ENCODE data around the gene BACH2. TPM values are rescaled to one million over a fixed set of nuclear protein-coding genes. Genes with fewer than 3 reads are reported as not detected.
A peak's percentile ranks its signal among the peaks of the same experiment; 100 is the strongest.

BACH2 gene
- total RNA-seq, 2 donors from 2014 or later = 3.0 to 22.9 TPM

GRCh38 chr6:90107771-90108282 lies 188.8 kb downstream of the BACH2 start:
- H3K27me3 Mint-ChIP-seq = no peaks in the 10 kb centered on the region
- H3K9me3 Mint-ChIP-seq = peaks cover 5% of the 10 kb centered on the region
- no peaks in the 10 kb centered on the region for H3K36me3 Mint-ChIP-seq (ENCODE audit: low read depth)
- ATAC-seq (replicated peaks) = peak; percentile 57
- H3K27ac Mint-ChIP-seq = peak overlapping the region; percentile 53
- peaks cover 52% of the 10 kb centered on the region for H3K4me1 Mint-ChIP-seq
- H3K4me3 Mint-ChIP-seq = peak overlapping the region; percentile 65

GRCh38 chr6:90107371-90107770 lies 189.3 kb downstream of the BACH2 start:
- Mint-ChIP-seq H3K9me3 (peaks cover 5% of the 10 kb centered on the region), H3K27me3 (no peaks in the 10 kb centered on the region), H3K27ac (peak overlapping the region; percentile 53), H3K4me3 (peak overlapping the region; percentile 65), H3K36me3 (ENCODE audit: low read depth) (no peaks in the 10 kb centered on the region), H3K4me1 (peaks cover 52% of the 10 kb centered on the region)
- no peak for ATAC-seq (replicated peaks)

- H3K9me3 Mint-ChIP-seq = peaks cover 5% of the 10 kb centered on the region
- H3K36me3 Mint-ChIP-seq (ENCODE audit: low read depth) = no peaks in the 10 kb centered on the region
- peaks cover 49% of the 10 kb centered on the region for H3K4me1 Mint-ChIP-seq
- no peaks in the 10 kb centered on the region for H3K27me3 Mint-ChIP-seq
- no peak overlapping the region for H3K27ac Mint-ChIP-seq
- peak; percentile 27 for ATAC-seq (replicated peaks)
- H3K4me3 Mint-ChIP-seq = no peak overlapping the region
Measured at GRCh38 chr6:90106449-90106848, 190.2 kb downstream of the BACH2 start.

- Mint-ChIP-seq H3K27ac (no peak overlapping the region), H3K27me3 (no peaks in the 10 kb centered on the region)
Measured at GRCh38 chr6:90105506-90106170, 191.0 kb downstream of the BACH2 start.

DNA sequence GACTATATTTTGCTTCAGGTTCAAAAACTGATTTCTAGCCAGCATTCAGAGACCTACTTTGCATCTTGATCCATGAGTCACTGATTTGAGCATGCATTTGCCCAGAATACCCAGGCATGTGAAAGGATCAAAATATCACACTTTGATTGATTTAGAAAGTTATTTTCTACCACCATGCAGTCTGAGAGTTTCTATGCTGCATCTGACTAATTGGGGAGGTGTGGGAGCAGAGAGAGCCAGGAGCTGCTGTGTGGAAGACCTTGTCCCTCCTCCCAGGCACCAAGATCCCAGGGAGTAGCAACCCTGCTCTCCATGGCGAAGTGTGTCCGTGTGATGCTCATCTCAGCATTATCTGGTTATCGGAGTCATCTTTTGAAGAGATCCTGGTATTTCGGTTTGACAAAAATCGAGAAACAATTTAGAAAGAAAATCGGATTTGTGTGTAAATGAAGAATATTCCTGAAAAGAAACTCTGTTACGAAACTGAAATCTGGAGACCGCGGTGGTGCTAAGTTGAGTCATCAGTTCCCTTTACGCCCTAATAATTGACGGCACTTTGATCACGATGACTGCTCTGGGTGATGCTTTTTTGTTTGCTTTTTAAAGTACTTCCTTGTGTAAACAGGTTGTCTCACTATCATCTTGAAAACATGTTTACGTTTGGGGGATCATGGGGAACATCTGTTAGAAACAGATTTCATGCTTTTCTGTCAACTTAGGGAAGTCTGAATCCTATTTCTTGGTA lies 193.4 kb downstream of the BACH2 start:
- H3K9me3 Mint-ChIP-seq = no peaks in the 10 kb centered on the region
- H3K4me1 Mint-ChIP-seq = peaks cover 35% of the 10 kb centered on the region
- peak; percentile 76 for ATAC-seq (replicated peaks)
- H3K27me3 Mint-ChIP-seq = no peaks in the 10 kb centered on the region
- H3K36me3 Mint-ChIP-seq (ENCODE audit: low read depth) = no peaks in the 10 kb centered on the region
- peak overlapping the region; percentile 61 for H3K4me3 Mint-ChIP-seq
- H3K27ac Mint-ChIP-seq = peak overlapping the region; percentile 57

More at GRCh38 chr6:90105506-90106170, 191.0 kb downstream of the BACH2 start:
- H3K4me1 Mint-ChIP-seq = peaks cover 43% of the 10 kb centered on the region
- H3K36me3 Mint-ChIP-seq (ENCODE audit: low read depth) = no peaks in the 10 kb centered on the region
- no peak for ATAC-seq (replicated peaks)
- H3K4me3 Mint-ChIP-seq = no peak overlapping the region
- H3K9me3 Mint-ChIP-seq = peaks cover 5% of the 10 kb centered on the region

DNA sequence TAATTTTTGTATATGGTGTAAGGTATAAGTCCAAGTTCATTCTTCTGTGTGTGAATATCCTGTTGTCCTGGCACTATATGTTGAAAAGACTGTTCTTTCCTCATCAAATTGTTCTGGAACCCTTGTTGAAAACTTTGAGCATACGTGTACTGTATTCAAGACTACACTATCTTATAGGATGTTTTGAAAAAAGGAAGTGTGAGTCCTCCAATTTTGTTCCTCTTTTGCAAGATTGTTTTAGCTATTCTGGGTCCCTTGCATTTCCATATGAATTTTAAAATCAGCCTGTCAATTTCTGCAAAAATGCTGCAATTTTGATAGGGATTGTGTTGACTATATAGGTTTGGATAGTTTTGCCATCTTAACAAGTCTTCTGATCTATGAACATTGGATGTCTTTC lies 195.2 kb downstream of the BACH2 start:
- Mint-ChIP-seq H3K36me3 (ENCODE audit: low read depth) (no peaks in the 10 kb centered on the region), H3K27me3 (no peaks in the 10 kb centered on the region), H3K4me1 (peaks cover 37% of the 10 kb centered on the region), H3K4me3 (no peak overlapping the region), H3K27ac (no peak overlapping the region), H3K9me3 (no peaks in the 10 kb centered on the region)
- no peak for ATAC-seq (replicated peaks)

DNA sequence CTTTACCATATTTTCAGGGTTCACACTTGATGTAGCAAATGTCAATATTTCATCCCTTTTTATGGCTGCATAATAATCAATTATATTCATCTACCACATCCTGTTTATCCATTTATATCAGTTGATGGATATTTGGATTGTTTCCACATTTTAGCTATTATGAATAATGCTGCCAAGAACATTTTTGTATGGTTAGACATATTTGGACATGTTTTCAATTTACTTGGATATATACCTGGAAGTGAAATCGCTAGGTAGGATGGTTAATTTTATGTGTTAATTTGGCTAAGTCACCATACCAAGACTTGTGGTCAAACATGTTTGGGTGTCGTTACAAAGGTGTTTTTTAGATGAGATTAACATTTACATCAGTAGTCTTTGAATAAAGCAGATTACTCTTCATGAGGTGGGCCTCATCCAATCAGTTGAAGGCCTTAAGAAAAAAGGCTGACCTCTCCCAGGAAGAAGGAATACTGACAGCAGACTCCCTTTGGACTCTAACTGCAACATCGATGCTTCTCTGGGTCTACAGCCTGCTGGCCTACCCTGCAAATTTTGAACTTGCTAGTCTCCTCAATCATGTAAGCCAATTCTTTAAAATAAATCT lies 196.5 kb downstream of the BACH2 start:
- no peak overlapping the region for H3K27ac Mint-ChIP-seq
- H3K4me3 Mint-ChIP-seq = no peak overlapping the region
- H3K9me3 Mint-ChIP-seq = no peaks in the 10 kb centered on the region
- peaks cover 42% of the 10 kb centered on the region for H3K4me1 Mint-ChIP-seq
- no peaks in the 10 kb centered on the region for H3K36me3 Mint-ChIP-seq (ENCODE audit: low read depth)
- ATAC-seq (replicated peaks) = no peak
- no peaks in the 10 kb centered on the region for H3K27me3 Mint-ChIP-seq

- no peaks in the 10 kb centered on the region for H3K36me3 Mint-ChIP-seq (ENCODE audit: low read depth)
- H3K27me3 Mint-ChIP-seq = no peaks in the 10 kb centered on the region
- H3K4me1 Mint-ChIP-seq = peaks cover 29% of the 10 kb centered on the region
- ATAC-seq (replicated peaks) = no peak
- H3K9me3 Mint-ChIP-seq = no peaks in the 10 kb centered on the region
- no peak overlapping the region for H3K4me3 Mint-ChIP-seq
- no peak overlapping the region for H3K27ac Mint-ChIP-seq
Measured at GRCh38 chr6:90098627-90099026, 198.0 kb downstream of the BACH2 start.

DNA sequence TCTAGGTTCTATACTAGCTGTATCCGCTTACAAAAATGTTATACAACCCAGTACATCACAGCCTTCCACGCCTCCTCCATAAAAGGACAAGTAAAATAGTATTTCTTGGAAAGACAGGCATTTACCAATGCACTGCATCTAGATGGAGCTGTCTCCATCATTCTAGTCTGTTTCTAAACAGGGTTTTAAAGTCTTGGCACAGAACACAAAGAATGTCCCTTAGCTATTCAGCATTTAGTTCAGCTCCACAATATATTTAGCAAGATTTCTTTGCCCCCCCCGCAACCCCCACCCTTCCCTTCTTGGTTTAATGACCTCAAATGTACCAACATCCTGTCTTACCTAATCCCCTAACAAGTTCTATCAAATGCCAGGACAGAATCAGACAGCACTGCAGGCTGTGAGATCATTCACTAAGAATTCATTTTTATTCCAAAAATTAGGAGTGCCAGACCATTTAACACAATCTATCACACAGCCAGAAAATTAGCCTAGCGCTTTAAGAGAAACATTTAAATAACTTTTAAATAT lies 198.6 kb downstream of the BACH2 start:
- Mint-ChIP-seq H3K4me3 (no peak overlapping the region), H3K27ac (no peak overlapping the region), H3K4me1 (peaks cover 24% of the 10 kb centered on the region), H3K27me3 (no peaks in the 10 kb centered on the region), H3K36me3 (ENCODE audit: low read depth) (no peaks in the 10 kb centered on the region), H3K9me3 (no peaks in the 10 kb centered on the region)
- no peak for ATAC-seq (replicated peaks)

DNA sequence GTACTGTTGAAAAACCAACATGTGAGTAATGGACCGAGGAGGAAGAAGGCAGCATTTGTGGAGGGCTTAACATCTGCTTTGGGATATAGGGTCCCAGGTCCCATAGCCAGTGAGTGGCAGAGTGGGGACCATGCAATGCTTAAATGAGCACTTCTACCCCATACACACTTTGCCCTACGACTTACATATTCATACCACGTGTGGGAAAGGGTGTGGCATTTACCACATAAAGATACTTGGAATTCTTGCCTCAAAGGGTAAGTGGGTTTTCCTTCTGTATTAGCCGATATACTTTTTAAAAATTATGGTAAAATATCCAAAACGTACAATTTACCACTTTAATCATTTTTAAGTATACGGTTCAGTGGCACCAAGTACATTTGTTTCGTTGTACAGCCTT lies 199.3 kb downstream of the BACH2 start:
- H3K9me3 Mint-ChIP-seq = no peaks in the 10 kb centered on the region
- peaks cover 22% of the 10 kb centered on the region for H3K4me1 Mint-ChIP-seq
- ATAC-seq (replicated peaks) = no peak
- no peaks in the 10 kb centered on the region for H3K27me3 Mint-ChIP-seq
- H3K4me3 Mint-ChIP-seq = no peak overlapping the region
- H3K27ac Mint-ChIP-seq = no peak overlapping the region
- H3K36me3 Mint-ChIP-seq (ENCODE audit: low read depth) = no peaks in the 10 kb centered on the region

DNA sequence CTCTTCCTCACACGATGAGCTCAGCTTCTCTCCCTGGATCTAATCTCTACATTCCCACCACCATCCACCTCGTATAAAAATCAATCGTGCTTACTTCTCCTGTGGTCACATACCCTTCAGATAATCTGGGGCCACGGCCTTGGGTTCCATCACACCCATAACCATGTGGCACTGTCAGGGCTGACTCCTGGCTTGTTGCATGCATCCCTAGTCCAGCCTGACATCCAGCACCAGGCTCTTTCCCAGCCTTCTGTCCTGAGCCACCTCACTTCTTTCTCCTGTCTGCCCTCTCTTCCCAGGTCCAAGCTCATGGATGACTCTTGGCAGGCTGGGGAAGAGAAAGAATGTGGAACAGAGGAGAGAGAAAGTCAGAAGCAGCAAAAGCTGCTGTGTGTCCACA lies 199.8 kb downstream of the BACH2 start:
- no peak overlapping the region for H3K27ac Mint-ChIP-seq
- H3K27me3 Mint-ChIP-seq = no peaks in the 10 kb centered on the region
- ATAC-seq (replicated peaks) = no peak
- no peaks in the 10 kb centered on the region for H3K36me3 Mint-ChIP-seq (ENCODE audit: low read depth)
- no peaks in the 10 kb centered on the region for H3K9me3 Mint-ChIP-seq
- H3K4me1 Mint-ChIP-seq = peaks cover 22% of the 10 kb centered on the region
- no peak overlapping the region for H3K4me3 Mint-ChIP-seq

GRCh38 chr6:90095788-90096187 lies 200.9 kb downstream of the BACH2 start:
- ATAC-seq (replicated peaks) = no peak

GRCh38 chr6:90095145-90095544 lies 201.5 kb downstream of the BACH2 start:
- Mint-ChIP-seq H3K4me3 (no peak overlapping the region), H3K9me3 (no peaks in the 10 kb centered on the region), H3K4me1 (peaks cover 22% of the 10 kb centered on the region), H3K27ac (no peak overlapping the region), H3K36me3 (ENCODE audit: low read depth) (no peaks in the 10 kb centered on the region), H3K27me3 (no peaks in the 10 kb centered on the region)
- ATAC-seq (replicated peaks) = no peak

More at GRCh38 chr6:90095788-90096187, 200.9 kb downstream of the BACH2 start:
- Mint-ChIP-seq H3K36me3 (ENCODE audit: low read depth) (no peaks in the 10 kb centered on the region), H3K27me3 (no peaks in the 10 kb centered on the region), H3K9me3 (no peaks in the 10 kb centered on the region), H3K4me3 (no peak overlapping the region), H3K4me1 (peaks cover 22% of the 10 kb centered on the region), H3K27ac (no peak overlapping the region)

DNA sequence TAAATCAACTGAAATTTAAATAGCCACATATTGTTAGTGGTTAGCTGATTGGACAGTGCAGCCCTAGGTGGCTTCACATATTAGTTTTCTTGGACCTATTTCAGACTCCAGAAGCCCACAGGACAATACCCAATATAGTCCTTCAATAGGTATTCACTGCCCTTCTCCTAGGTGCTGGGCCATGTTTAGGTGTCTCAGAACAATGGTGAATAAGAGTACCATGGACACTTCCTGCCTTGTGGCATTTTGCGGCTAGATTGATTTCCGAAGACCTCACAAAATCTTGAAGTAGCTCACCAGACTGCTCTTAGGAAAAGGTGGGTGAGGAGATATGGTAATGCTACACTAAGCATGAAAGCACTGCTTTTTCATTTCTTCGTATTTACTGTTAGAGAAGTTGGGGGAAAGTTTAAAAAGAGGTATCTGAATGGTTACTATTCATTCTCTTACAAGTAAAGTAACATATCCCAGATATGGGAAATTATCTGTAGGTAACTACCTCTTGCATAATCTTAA lies 203.0 kb downstream of the BACH2 start:
- Mint-ChIP-seq H3K9me3 (no peaks in the 10 kb centered on the region), H3K27me3 (no peaks in the 10 kb centered on the region), H3K36me3 (ENCODE audit: low read depth) (no peaks in the 10 kb centered on the region), H3K27ac (no peak overlapping the region), H3K4me3 (no peak overlapping the region), H3K4me1 (peaks cover 21% of the 10 kb centered on the region)
- no peak for ATAC-seq (replicated peaks)

Data from activated T-helper 17 cell treated with anti-CD3 and anti-CD28 coated beads, Interleukin-2, amount 50 U/mL, for 72 hours (primary cell).